AG04450 (cell line): ENCODE measurements around the gene COX7A2. TPM values are rescaled to one million over a fixed set of nuclear protein-coding genes. Genes with fewer than 3 reads are reported as not detected.

ENCODE experiments used
- CTCF ChIA-PET: fragments of 300-600, 350-600 bp; formaldehyde crosslinking; extraction: SDS; loops from one replicate; lab custom pipeline; 2022; ENCODE audit warnings: antibody characterized with exemption, inconsistent platforms; lab: Charles Lee
- POLR2A ChIA-PET: fragments of 350-600 bp; formaldehyde crosslinking; extraction: SDS; loops from one replicate; lab custom pipeline; 2021; ENCODE audit warnings: antibody characterized with exemption, inconsistent platforms; lab: Yijun Ruan, JAX
- DNase-seq: peaks from one replicate; pipeline ENCODE4 v3.0.0-alpha.2; 2011; ENCODE audit warnings: low read depth, low spot score
- H3K27ac ChIP-seq: one replicate; pipeline ENCODE4 v1.5.1; 2012; ENCODE audit warnings: low read depth, low read length, control low read depth
- H3K27me3 ChIP-seq: one replicate; pipeline ENCODE4 v1.6.0; 2012; ENCODE audit warnings: low read length; ENCODE audit not compliant: control insufficient read depth, insufficient read depth
- H3K4me3 ChIP-seq: 2 replicates; pipeline ENCODE4 v1.5.1; 2011; ENCODE audit warnings: mild to moderate bottlenecking, low read depth, low read length, control low read depth
- H3K9me3 ChIP-seq: 2 replicates; pipeline ENCODE4 v1.5.1; 2012; ENCODE audit warnings: low read length; ENCODE audit not compliant: control insufficient read depth, insufficient read depth
- polyA plus RNA-seq: library from polyadenylated mRNA; depleted of rRNA; stranded (reverse); fragments of >200 nt; gene quantifications from 2 replicates; pipeline ENCODE4 v1.2.3, GENCODE V29; 2011
- TF ChIP-seq, protein P1 (sequence below): IDR thresholded peaks from 2 replicates; pipeline ENCODE4 v1.5.1; 2011; ENCODE audit warnings: low read depth, low read length, control low read depth, inconsistent platforms

The COX7A2 gene
- polyA plus RNA-seq, 1 experiment = 263 TPM

DNA sequence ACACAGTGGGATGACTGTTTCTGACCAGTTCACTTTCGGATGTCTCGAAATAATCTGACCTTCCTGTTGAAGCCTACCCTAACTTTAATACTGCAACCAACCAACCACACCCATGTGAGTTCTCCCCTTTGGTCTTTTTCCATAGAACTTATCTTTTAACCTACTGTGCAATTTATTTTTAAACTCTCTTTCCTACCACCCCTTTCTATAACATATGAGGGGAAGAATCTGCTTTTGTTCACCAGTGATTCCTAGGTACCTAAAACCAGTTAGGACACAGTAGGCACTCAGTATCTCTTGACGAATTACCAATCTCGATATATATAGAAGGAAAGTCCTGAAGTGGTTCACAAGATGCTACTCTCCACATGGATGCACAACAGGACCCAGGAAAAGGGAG lies 7.0 kb downstream of the COX7A2 start:
- Histone ChIP-seq H3K27me3 (no peaks in the 10 kb centered on the region), H3K9me3 (no peaks in the 10 kb centered on the region), H3K4me3 (no peak overlapping the region), H3K27ac (no peak overlapping the region)
- TF ChIP-seq, protein P1, sequence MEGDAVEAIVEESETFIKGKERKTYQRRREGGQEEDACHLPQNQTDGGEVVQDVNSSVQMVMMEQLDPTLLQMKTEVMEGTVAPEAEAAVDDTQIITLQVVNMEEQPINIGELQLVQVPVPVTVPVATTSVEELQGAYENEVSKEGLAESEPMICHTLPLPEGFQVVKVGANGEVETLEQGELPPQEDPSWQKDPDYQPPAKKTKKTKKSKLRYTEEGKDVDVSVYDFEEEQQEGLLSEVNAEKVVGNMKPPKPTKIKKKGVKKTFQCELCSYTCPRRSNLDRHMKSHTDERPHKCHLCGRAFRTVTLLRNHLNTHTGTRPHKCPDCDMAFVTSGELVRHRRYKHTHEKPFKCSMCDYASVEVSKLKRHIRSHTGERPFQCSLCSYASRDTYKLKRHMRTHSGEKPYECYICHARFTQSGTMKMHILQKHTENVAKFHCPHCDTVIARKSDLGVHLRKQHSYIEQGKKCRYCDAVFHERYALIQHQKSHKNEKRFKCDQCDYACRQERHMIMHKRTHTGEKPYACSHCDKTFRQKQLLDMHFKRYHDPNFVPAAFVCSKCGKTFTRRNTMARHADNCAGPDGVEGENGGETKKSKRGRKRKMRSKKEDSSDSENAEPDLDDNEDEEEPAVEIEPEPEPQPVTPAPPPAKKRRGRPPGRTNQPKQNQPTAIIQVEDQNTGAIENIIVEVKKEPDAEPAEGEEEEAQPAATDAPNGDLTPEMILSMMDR = no peak
- POLR2A ChIA-PET = interaction anchor here (0.6 kb wide), 1 partner anchor 10 kb away, joined by 10 read pairs; no protein-coding TSS in a partner anchor
- no peak for DNase-seq
- CTCF ChIA-PET = interaction anchor here (1.2 kb wide), 1 partner anchor 310 kb away, joined by 4 read pairs; no protein-coding TSS in a partner anchor

DNA sequence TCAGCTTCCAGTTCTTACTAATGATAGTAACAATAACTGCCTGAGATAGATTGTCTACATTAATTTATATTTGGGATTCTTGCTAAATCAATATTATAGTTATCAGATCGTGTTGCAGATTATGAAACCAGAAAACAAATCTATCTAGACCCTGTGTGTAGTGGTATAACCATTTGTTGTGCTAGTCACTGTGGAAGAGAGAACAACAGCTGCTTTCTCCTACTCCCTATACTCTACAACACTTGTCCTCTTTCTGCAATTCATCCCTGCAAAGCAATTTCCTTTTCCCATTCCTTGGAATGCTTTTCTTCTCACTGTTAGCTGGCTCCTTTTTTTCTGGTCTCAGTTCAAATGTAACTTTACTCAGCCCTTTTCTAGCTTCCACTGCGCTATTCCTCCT lies 8.3 kb downstream of the COX7A2 start:
- Histone ChIP-seq H3K27ac (no peak overlapping the region), H3K27me3 (no peaks in the 10 kb centered on the region), H3K9me3 (no peaks in the 10 kb centered on the region), H3K4me3 (no peak overlapping the region)
- CTCF ChIA-PET = no interaction called here
- POLR2A ChIA-PET = no interaction called here
- TF ChIP-seq, protein P1 = no peak
- no peak for DNase-seq

DNA sequence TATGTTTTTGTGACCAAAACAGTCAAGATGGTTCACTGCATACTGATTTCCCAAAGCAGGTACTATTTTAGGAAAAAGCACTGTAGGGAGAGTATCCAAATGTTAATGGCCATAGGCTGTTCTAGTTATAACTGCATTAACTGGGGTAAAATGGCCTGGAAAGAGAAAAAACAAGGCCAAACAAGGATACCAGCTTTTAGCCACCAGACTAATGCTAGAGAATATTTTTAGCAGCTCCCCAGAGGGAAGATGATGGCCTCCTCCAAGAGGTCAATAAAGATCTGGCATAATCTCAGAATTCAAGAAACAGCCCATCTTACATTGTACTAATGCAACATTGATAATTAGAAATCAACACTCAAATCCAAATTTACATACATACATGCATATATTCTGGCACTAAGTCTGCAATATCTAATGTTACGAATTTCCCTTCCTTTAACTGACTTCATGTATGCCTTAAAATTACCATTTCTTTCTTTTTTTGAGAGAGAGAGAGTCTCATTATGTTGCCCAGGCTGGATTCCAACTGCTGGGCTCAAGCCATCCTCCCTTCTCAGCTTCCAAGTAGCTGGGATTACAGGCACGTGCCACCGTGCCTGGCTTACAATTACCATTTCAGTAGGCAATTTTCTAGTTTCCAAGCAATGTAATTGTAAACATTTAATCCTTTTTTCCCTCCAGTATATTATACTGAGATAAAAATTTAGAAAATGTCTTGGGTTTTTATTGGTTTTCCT lies 9.3 kb downstream of the COX7A2 start:
- TF ChIP-seq, protein P1 = no peak
- Histone ChIP-seq H3K9me3 (no peaks in the 10 kb centered on the region), H3K27me3 (no peaks in the 10 kb centered on the region), H3K27ac (no peak overlapping the region), H3K4me3 (no peak overlapping the region)
- DNase-seq = no peak
- ChIA-PET POLR2A (no interaction called here), CTCF (no interaction called here)

DNA sequence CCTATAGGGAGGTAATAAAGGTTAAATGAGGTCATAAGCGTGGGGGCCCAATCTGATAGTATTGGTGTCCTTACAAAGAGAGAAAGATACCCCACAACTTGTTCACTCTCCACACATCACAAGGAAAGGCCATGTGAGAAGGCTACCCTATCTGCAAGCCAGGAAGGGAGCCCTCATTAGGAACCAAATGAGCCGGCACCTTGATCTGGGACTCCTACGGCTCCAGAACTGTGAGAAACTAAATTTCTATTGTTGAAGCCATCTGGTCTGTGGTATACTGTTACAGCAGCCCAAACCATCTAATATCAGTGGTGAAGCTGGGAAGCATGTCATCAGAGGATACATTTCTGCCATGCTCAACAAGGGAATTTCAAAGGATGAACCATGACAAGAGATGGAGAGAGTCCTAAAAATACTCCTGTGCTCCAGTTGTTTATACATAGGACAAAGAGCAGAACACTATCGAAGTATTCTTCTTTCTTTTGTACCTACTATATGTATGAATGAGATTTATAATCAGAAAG lies 10.4 kb downstream of the COX7A2 start:
- no peaks in the 10 kb centered on the region for H3K27me3 ChIP-seq
- no peak for DNase-seq
- H3K4me3 ChIP-seq = no peak overlapping the region
- TF ChIP-seq, protein P1 = no peak
- no peak overlapping the region for H3K27ac ChIP-seq
- no peaks in the 10 kb centered on the region for H3K9me3 ChIP-seq
- CTCF ChIA-PET = interaction anchor here (1.3 kb wide), 1 partner anchor 22 kb away, joined by 3 read pairs; no protein-coding TSS in a partner anchor
- POLR2A ChIA-PET = no interaction called here
